Peyer's patch (tissue), 4 donors: ENCODE measurements around the gene TATDN3. TPM values are rescaled to one million over a fixed set of nuclear protein-coding genes. Genes with fewer than 3 reads are reported as not detected.
A peak's percentile ranks its signal among the peaks of the same experiment; 100 is the strongest.
"Not testable (repeated sequence)": the region's sequence is repeated elsewhere in the genome, so short reads cannot be mapped to it uniquely, and the experiment has no call there.

Experiments used
- DNase-seq, 3 donors: peaks; one replicate each; pipeline ENCODE4 v3.0.0-alpha.2; 2017 to 2019
- H3K27ac ChIP-seq, 4 donors: fragments of 200-600 bp; sonication (generic); one replicate each; pipeline ENCODE4 v1.5.1; 2016 to 2019
- H3K27me3 ChIP-seq, 2 donors: fragments of 200-600 bp; sonication (generic); one replicate each; pipeline ENCODE4 v1.5.1; 2019
- H3K36me3 ChIP-seq, 3 donors: fragments of 200-600 bp; sonication (generic); one replicate each; pipeline ENCODE4 v1.5.1; 2016 to 2019
- H3K4me1 ChIP-seq, 4 donors: fragments of 200-600 bp; sonication (generic); one replicate each; pipeline ENCODE4 v1.5.1; 2016 to 2019
- H3K4me3 ChIP-seq, 4 donors: fragments of 200-600 bp; sonication (generic); 1 replicate in 3 of 4; 2 replicates in 1 of 4; pipeline ENCODE4 v1.5.1; 2016 to 2019; ENCODE audit warnings: mild to moderate bottlenecking in 1 of 4
- H3K9me3 ChIP-seq, 4 donors: fragments of 200-600 bp; sonication (generic); one replicate each; pipeline ENCODE4 v1.5.1; 2016 to 2019; ENCODE audit warnings: mild to moderate bottlenecking in 1 of 4
- POLR2A ChIP-seq, 2 donors: fragments of 450-650 bp; IDR thresholded peaks; one replicate each; pipeline ENCODE4 v1.5.1; 2017; ENCODE audit warnings: antibody characterized with exemption in 2 of 2, mild to moderate bottlenecking in 2 of 2, moderate library complexity in 2 of 2
- total RNA-seq, 4 donors: library from RNA; depleted of rRNA; stranded (reverse); fragments of >200 nt; gene quantifications; one replicate each; pipeline ENCODE4 v1.1.0, GENCODE V29; 2016
- TF ChIP-seq, protein P1 (sequence below), 6 experiments: fragments of 450-650 bp in 4 of 6; fragments of 200-600 bp in 2 of 6; sonication (generic) in 1 of 6; IDR thresholded peaks; one replicate each; pipeline ENCODE4 v1.5.1; 2017 to 2019; ENCODE audit warnings: antibody characterized with exemption in 6 of 6, mild to moderate bottlenecking in 3 of 6, moderate library complexity in 1 of 6

Gene TATDN3
- total RNA-seq, 4 donors from 2014 or later, result 5.8 to 22.3 (median 12.8) TPM

DNA sequence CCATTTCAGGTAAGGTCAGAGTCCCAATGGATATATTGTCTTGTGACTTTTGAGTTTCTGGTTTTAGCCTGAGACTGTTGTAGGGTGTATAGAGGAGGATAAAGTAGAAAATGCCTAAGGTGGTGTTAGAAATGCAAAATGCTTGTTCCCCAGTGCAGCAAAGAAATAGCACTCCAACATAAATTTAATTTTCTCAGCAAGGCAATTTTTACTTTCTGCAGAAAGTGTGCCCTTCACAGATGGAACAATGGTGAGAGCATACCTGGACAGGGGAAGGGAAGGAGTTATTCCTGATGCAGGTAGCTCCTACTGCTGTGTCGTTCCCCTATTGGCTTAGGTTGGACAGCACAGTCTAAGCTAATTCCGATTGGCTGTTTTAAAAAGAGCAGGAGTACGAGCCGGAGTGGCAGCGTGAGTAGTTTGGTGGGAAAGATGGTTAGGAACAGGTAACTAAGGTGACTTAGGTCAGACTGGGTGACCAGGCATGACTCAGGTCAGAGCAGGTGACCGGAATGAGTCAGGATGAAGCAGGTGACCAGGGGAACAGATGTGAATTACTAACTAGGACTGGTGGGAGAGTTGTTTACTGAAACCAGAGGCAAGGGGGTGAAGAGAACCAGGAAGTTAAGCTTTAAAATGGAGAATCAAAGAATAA is 34.2 kb downstream of the TATDN3 start:
- peak in 1 of 3 donors; percentile 57 for DNase-seq
- H3K27ac ChIP-seq, result no peak overlapping the region
- no peak overlapping the region for H3K4me3 ChIP-seq
- no peaks in the 10 kb centered on the region for H3K36me3 ChIP-seq
- H3K9me3 ChIP-seq, result peaks cover 0 to 14% (median 4%) of the 10 kb centered on the region in 4 donors
- H3K4me1 ChIP-seq, result peaks cover 0 to 14% (median 0%) of the 10 kb centered on the region in 4 donors
- TF ChIP-seq POLR2A (IDR thresholded peaks at IDR 0.05), result no peak
- TF ChIP-seq, protein P1, sequence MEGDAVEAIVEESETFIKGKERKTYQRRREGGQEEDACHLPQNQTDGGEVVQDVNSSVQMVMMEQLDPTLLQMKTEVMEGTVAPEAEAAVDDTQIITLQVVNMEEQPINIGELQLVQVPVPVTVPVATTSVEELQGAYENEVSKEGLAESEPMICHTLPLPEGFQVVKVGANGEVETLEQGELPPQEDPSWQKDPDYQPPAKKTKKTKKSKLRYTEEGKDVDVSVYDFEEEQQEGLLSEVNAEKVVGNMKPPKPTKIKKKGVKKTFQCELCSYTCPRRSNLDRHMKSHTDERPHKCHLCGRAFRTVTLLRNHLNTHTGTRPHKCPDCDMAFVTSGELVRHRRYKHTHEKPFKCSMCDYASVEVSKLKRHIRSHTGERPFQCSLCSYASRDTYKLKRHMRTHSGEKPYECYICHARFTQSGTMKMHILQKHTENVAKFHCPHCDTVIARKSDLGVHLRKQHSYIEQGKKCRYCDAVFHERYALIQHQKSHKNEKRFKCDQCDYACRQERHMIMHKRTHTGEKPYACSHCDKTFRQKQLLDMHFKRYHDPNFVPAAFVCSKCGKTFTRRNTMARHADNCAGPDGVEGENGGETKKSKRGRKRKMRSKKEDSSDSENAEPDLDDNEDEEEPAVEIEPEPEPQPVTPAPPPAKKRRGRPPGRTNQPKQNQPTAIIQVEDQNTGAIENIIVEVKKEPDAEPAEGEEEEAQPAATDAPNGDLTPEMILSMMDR (IDR thresholded peaks at IDR 0.05), result no peak
- no peaks in the 10 kb centered on the region for H3K27me3 ChIP-seq

DNA sequence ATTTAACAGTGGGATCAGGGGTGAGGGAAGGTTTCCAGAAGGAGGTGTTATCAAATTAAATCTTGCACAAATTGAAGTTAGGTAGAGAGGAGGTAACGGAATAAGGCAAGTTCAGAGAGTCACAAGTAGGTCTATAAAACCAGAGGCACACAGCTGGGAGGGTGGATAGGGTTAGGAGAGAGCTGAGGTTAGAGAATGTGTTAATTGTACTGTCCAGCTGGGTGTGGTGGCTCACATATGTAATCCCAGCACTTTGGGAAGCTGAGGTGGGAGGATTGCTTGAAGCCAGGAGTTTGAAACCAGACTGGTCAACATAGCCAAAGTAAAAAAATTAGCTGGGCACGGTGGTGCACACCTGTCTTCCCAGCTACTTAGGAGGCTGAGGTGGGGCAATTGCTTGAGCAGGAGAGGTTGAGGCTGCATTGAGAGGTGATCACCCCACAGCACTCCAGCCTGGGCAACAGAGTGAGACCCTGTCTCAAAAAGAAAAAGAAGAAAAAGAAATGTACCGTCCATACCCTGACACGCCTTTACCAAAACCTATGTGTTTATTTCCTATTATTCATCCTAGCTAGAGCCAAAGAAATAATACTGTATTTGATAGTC is 35.6 kb downstream of the TATDN3 start:
- H3K9me3 ChIP-seq, result peaks cover 0 to 14% (median 4%) of the 10 kb centered on the region in 4 donors
- H3K4me3 ChIP-seq, result no peak overlapping the region
- DNase-seq, result no peak
- no peaks in the 10 kb centered on the region for H3K27me3 ChIP-seq
- TF ChIP-seq POLR2A (IDR thresholded peaks at IDR 0.05), result no peak
- TF ChIP-seq, protein P1 (IDR thresholded peaks at IDR 0.05), result no peak
- H3K27ac ChIP-seq, result peak overlapping the region in 2 of 4 donors; percentile 79 to 85
- no peaks in the 10 kb centered on the region for H3K36me3 ChIP-seq
- H3K4me1 ChIP-seq, result peaks cover 0 to 14% (median 0%) of the 10 kb centered on the region in 4 donors

DNA sequence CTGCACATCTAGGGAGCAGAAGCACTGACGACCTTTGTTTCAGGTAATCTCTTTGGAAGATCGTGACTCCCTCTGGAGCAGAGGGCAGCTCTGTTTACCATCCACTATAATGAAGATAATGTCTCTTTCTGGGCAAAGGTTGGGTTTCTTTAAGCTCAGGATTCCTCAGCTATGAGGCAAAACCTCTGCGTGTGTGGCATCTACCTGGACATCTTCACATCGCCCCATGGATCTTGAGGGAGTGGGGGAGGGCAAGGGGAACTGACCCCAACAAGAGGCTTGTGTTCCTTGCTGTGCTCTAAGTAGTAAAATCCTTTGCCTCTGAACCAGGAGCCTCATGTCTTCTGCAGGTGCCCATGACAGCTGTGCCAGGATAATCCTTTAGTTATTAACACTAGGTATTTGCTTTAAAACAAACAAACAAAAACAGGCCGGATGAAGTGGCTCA is 36.2 kb downstream of the TATDN3 start:
- H3K4me3 ChIP-seq, result no peak overlapping the region
- H3K4me1 ChIP-seq, result peaks cover 0 to 14% (median 0%) of the 10 kb centered on the region in 4 donors
- TF ChIP-seq, protein P1 (IDR thresholded peaks at IDR 0.05), result no peak
- TF ChIP-seq POLR2A (IDR thresholded peaks at IDR 0.05), result peak in 1 of 2 donors; percentile 42
- no peaks in the 10 kb centered on the region for H3K36me3 ChIP-seq
- peaks cover 0 to 14% (median 4%) of the 10 kb centered on the region in 4 donors for H3K9me3 ChIP-seq
- H3K27ac ChIP-seq, result peak overlapping the region in 3 of 4 donors; percentile 32 to 85 (median 79)
- peak in 2 of 3 donors; percentile 64 to 68 for DNase-seq
- no peaks in the 10 kb centered on the region for H3K27me3 ChIP-seq

DNA sequence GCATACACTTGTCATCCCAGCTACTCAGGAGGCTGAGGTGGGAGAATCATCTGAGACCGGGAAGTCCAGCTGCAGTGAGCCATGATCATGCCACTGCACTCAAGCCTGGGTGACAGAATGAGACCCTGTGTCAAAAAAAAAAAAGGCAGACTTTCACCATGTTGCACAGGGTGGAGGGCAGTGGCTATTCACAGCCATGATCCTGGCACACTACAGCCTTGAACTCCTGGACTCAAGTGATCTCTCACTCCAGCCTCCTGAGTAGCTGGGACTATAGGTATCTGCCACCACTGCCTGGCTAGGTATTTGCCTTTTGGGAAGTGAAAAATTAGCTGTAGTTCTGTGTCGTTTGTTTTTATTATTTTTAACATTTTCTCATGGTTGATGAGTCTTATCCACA is 36.7 kb downstream of the TATDN3 start:
- Histone ChIP-seq H3K4me3 (no peak overlapping the region), H3K27ac (peak overlapping the region in 3 of 4 donors; percentile 32 to 85 (median 79)), H3K4me1 (peaks cover 0 to 14% (median 0%) of the 10 kb centered on the region in 4 donors), H3K9me3 (peaks cover 0 to 14% (median 4%) of the 10 kb centered on the region in 4 donors), H3K27me3 (no peaks in the 10 kb centered on the region), H3K36me3 (no peaks in the 10 kb centered on the region)
- TF ChIP-seq POLR2A (IDR thresholded peaks at IDR 0.05), result no peak
- TF ChIP-seq, protein P1 (IDR thresholded peaks at IDR 0.05), result no peak
- DNase-seq, result no peak

DNA sequence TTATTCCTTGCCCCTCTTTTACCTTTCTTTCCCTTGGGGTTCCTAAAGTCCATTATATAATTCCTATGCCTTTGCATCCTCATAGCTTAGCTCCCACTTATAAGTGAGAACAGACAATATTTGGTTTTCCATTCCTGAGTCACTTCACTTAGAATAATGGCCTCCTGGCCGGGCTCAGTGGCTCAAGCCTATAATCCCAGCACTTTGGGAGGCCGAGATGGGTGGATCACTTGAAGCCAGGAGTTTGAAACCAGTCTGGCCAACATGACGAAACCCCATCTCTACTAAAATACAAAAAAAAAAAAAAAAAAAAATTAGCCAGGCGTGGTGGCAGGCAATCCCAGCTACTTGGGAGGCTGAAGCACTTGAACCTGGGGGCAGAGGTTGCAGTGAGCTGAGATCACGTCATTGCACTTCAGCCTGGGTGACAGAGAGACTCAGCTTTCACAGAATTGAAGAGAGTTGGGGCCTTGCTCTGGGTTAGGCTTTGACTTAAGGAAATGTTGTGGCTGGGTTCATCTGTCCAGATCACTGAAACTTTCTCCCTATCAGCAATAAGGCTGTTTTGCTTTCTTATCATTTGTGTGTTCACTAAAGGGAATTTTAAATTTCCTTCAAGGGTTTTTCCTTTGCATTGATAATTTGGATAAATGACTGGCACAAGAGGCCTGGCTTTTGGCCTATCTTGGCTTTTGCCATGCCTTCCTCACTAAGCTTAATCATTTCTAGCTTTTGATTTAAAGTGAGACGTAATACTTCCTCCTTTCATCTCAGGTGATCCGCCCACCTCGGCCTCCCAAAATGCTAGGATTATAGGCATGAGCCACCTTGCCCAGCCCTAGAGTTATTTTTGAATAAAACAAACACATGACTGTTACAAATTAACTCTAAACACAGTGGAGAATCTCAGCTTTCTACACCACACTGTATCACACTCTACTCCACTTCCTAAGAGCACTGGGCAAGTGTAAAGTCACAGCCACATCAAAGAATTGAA is 41.8 kb downstream of the TATDN3 start:
- not testable (repeated sequence) for H3K4me3 ChIP-seq, H3K9me3 ChIP-seq, H3K4me1 ChIP-seq, H3K27me3 ChIP-seq, H3K36me3 ChIP-seq
- TF ChIP-seq POLR2A (IDR thresholded peaks at IDR 0.05), result peak in 1 of 2 donors; percentile 35
- peak overlapping the region in 3 of 4 donors; percentile 38 to 86 (median 74) for H3K27ac ChIP-seq
- DNase-seq, result peak in 2 of 3 donors; percentile 62 to 80
